Skeletal muscle satellite cell (primary cell): Measurements from ENCODE around the gene IGFBPL1.

Experiments
- H3K27me3 ChIP-seq: 2 replicates; pipeline ENCODE4 v1.7.0; 2013; ENCODE audit warnings: low read length; ENCODE audit not compliant: control insufficient read depth, insufficient read depth
- H3K36me3 ChIP-seq: 2 replicates; pipeline ENCODE4 v1.7.0; 2013; ENCODE audit warnings: mild to moderate bottlenecking, control low read depth, low read length; ENCODE audit not compliant: insufficient read depth
- H3K4me1 ChIP-seq: 2 replicates; pipeline ENCODE4 v1.7.0; 2013; ENCODE audit warnings: low read length; ENCODE audit not compliant: control insufficient read depth, insufficient read depth
- H3K4me2 ChIP-seq: 2 replicates; pipeline ENCODE4 v1.7.0; 2013; ENCODE audit warnings: mild to moderate bottlenecking, low read length
- H3K4me3 ChIP-seq: 2 replicates; pipeline ENCODE4 v1.7.0; 2013; ENCODE audit warnings: low read length
- H3K9ac ChIP-seq: 2 replicates; pipeline ENCODE4 v1.7.0; 2013; ENCODE audit warnings: mild to moderate bottlenecking, low read depth, low read length, moderate library complexity
- H3K9me3 ChIP-seq: replicated peaks from 2 replicates; pipeline ENCODE4 v1.7.0; 2013; ENCODE audit warnings: mild to moderate bottlenecking, control low read depth, low read length

IGFBPL1 gene

GRCh38 chr9:38394416-38394815, 29.8 kb downstream of the IGFBPL1 start:
- Histone ChIP-seq H3K9ac (no peak overlapping the region), H3K4me3 (no peak overlapping the region), H3K4me2 (peak overlapping the region; percentile 88), H3K9me3 (no peaks in the 10 kb centered on the region), H3K4me1 (peaks cover 10% of the 10 kb centered on the region), H3K27me3 (no peaks in the 10 kb centered on the region), H3K36me3 (peaks cover 18% of the 10 kb centered on the region)

GRCh38 chr9:38393128-38393796, 31.0 kb downstream of the IGFBPL1 start:
- H3K27me3 ChIP-seq = no peaks in the 10 kb centered on the region
- peak overlapping the region; percentile 91 for H3K4me3 ChIP-seq
- no peaks in the 10 kb centered on the region for H3K9me3 ChIP-seq
- peaks cover 22% of the 10 kb centered on the region for H3K4me1 ChIP-seq
- H3K4me2 ChIP-seq = peak overlapping the region; percentile 88
- peaks cover 18% of the 10 kb centered on the region for H3K36me3 ChIP-seq
- peak overlapping the region; percentile 84 for H3K9ac ChIP-seq

- Histone ChIP-seq H3K4me1 (peaks cover 26% of the 10 kb centered on the region), H3K27me3 (no peaks in the 10 kb centered on the region), H3K9ac (peak within 1 kb of the TSS; percentile 84), H3K4me2 (peak within 1 kb of the TSS; percentile 88), H3K9me3 (no peaks in the 10 kb centered on the region), H3K36me3 (peaks cover 18% of the 10 kb centered on the region), H3K4me3 (peak within 1 kb of the TSS; percentile 91)
These were observed 31.8 kb downstream of the IGFBPL1 start, which contains the start of gene ALDH1B1 for GRCh38 chr9:38392235-38393127. ALDH1B1 (plus strand) TSS chr9:38392702; CDS start chr9:38395749, 3,047 bp downstream.

- H3K9ac ChIP-seq = peak overlapping the region; percentile 84
- no peaks in the 10 kb centered on the region for H3K9me3 ChIP-seq
- no peak overlapping the region for H3K4me3 ChIP-seq
- H3K4me2 ChIP-seq = peak overlapping the region; percentile 88
- no peaks in the 10 kb centered on the region for H3K27me3 ChIP-seq
- peaks cover 26% of the 10 kb centered on the region for H3K4me1 ChIP-seq
- H3K36me3 ChIP-seq = peaks cover 9% of the 10 kb centered on the region
These were observed 32.8 kb downstream of the IGFBPL1 start for GRCh38 chr9:38391278-38392118.

- peaks cover 2% of the 10 kb centered on the region for H3K36me3 ChIP-seq
- H3K4me3 ChIP-seq = no peak overlapping the region
- no peak overlapping the region for H3K4me2 ChIP-seq
- H3K4me1 ChIP-seq = peaks cover 32% of the 10 kb centered on the region
- no peaks in the 10 kb centered on the region for H3K27me3 ChIP-seq
- no peaks in the 10 kb centered on the region for H3K9me3 ChIP-seq
- no peak overlapping the region for H3K9ac ChIP-seq
These were observed 33.4 kb downstream of the IGFBPL1 start for GRCh38 chr9:38390851-38391250.

GRCh38 chr9:38390442-38390841, 33.8 kb downstream of the IGFBPL1 start:
- no peak overlapping the region for H3K4me2 ChIP-seq
- no peaks in the 10 kb centered on the region for H3K9me3 ChIP-seq
- no peaks in the 10 kb centered on the region for H3K27me3 ChIP-seq
- no peaks in the 10 kb centered on the region for H3K36me3 ChIP-seq
- H3K9ac ChIP-seq = no peak overlapping the region
- peaks cover 36% of the 10 kb centered on the region for H3K4me1 ChIP-seq
- H3K4me3 ChIP-seq = no peak overlapping the region

- Histone ChIP-seq H3K9me3 (no peaks in the 10 kb centered on the region), H3K27me3 (no peaks in the 10 kb centered on the region)
These were observed 34.9 kb downstream of the IGFBPL1 start for GRCh38 chr9:38389313-38389712.

GRCh38 chr9:38388283-38389223, 35.7 kb downstream of the IGFBPL1 start:
- Histone ChIP-seq H3K4me1 (peaks cover 45% of the 10 kb centered on the region), H3K9ac (no peak overlapping the region), H3K4me3 (no peak overlapping the region), H3K36me3 (no peaks in the 10 kb centered on the region), H3K4me2 (peak overlapping the region; percentile 12), H3K9me3 (no peaks in the 10 kb centered on the region), H3K27me3 (no peaks in the 10 kb centered on the region)

More at GRCh38 chr9:38389313-38389712, 34.9 kb downstream of the IGFBPL1 start:
- H3K9ac ChIP-seq = no peak overlapping the region
- H3K36me3 ChIP-seq = no peaks in the 10 kb centered on the region
- H3K4me2 ChIP-seq = no peak overlapping the region
- peaks cover 40% of the 10 kb centered on the region for H3K4me1 ChIP-seq
- H3K4me3 ChIP-seq = no peak overlapping the region

- no peaks in the 10 kb centered on the region for H3K27me3 ChIP-seq
- H3K4me3 ChIP-seq = no peak overlapping the region
- no peak overlapping the region for H3K9ac ChIP-seq
- no peaks in the 10 kb centered on the region for H3K9me3 ChIP-seq
- H3K4me2 ChIP-seq = no peak overlapping the region
- peaks cover 46% of the 10 kb centered on the region for H3K4me1 ChIP-seq
- no peaks in the 10 kb centered on the region for H3K36me3 ChIP-seq
These were observed 36.5 kb downstream of the IGFBPL1 start for GRCh38 chr9:38387751-38388150.

- no peak overlapping the region for H3K4me3 ChIP-seq
- no peak overlapping the region for H3K4me2 ChIP-seq
- no peaks in the 10 kb centered on the region for H3K27me3 ChIP-seq
These were observed 37.2 kb downstream of the IGFBPL1 start for GRCh38 chr9:38387066-38387465.

More at GRCh38 chr9:38387066-38387465, 37.2 kb downstream of the IGFBPL1 start:
- Histone ChIP-seq H3K4me1 (peaks cover 48% of the 10 kb centered on the region), H3K9ac (no peak overlapping the region), H3K36me3 (no peaks in the 10 kb centered on the region), H3K9me3 (no peaks in the 10 kb centered on the region)
